HPDE6-E6E7 (cell line): Measurements from ENCODE around the gene SYP.
"Not testable (repeated sequence)": the region's sequence is repeated elsewhere in the genome, so short reads cannot be mapped to it uniquely, and the experiment has no call there.

Experiments
- DNase-seq: peaks from one replicate; pipeline ENCODE4 v3.0.0; 2011; ENCODE audit warnings: missing footprints; ENCODE audit errors: extremely low spot score

The SYP gene

GRCh38 chrX:49189606-49190005, 10.4 kb downstream of the SYP start:
- no peak for DNase-seq

- no peak for DNase-seq
Measured at GRCh38 chrX:49188468-49189076, 11.4 kb downstream of the SYP start.

- DNase-seq: no peak
Measured at GRCh38 chrX:49187526-49187925, 12.5 kb downstream of the SYP start.

GRCh38 chrX:49187028-49187394, 13.0 kb downstream of the SYP start:
- no peak for DNase-seq

GRCh38 chrX:49186125-49187027, 13.6 kb downstream of the SYP start, which contains the start of gene PRICKLE3:
Gene PRICKLE3, minus strand, starts transcription at chrX:49186373. Its CDS starts 76 bp downstream, at chrX:49186297.
- no peak for DNase-seq

GRCh38 chrX:49184294-49185281, 15.4 kb downstream of the SYP start:
- DNase-seq: peak; percentile 63

- DNase-seq: no peak
Measured at GRCh38 chrX:49183701-49184281, 16.2 kb downstream of the SYP start.

GRCh38 chrX:49179358-49179757, 20.6 kb downstream of the SYP start:
- DNase-seq: no peak

GRCh38 chrX:49178537-49178936, 21.5 kb downstream of the SYP start:
- no peak for DNase-seq

GRCh38 chrX:49177873-49178480, 22.0 kb downstream of the SYP start:
- no peak for DNase-seq

GRCh38 chrX:49177338-49177833, 22.6 kb downstream of the SYP start:
- no peak for DNase-seq

GRCh38 chrX:49176421-49177326, 23.3 kb downstream of the SYP start:
- DNase-seq: no peak

GRCh38 chrX:49175435-49176274, 24.3 kb downstream of the SYP start:
- no peak for DNase-seq

GRCh38 chrX:49174723-49175122, 25.3 kb downstream of the SYP start:
- no peak for DNase-seq

GRCh38 chrX:49173544-49173943, 26.4 kb downstream of the SYP start:
- not testable (repeated sequence) for DNase-seq

- no peak for DNase-seq
Measured at GRCh38 chrX:49172280-49172780, 27.7 kb downstream of the SYP start.

GRCh38 chrX:49171752-49172279, 28.2 kb downstream of the SYP start, which contains the start of gene PLP2:
Gene PLP2, plus strand, starts transcription at chrX:49171898. Its CDS starts 103 bp downstream, at chrX:49172001.
- DNase-seq: no peak

- no peak for DNase-seq
Measured at GRCh38 chrX:49167740-49168108, 32.3 kb downstream of the SYP start.
